Retinal pigment epithelial cell (primary cell): ENCODE results near the gene GFPT2.

Experiments
- DNase-seq: peaks from one replicate; pipeline ENCODE4 v3.0.0-alpha.2; 2010; ENCODE audit warnings: low read depth
- H3K4me3 ChIP-seq: 2 replicates; pipeline ENCODE4 v1.5.1; 2011; ENCODE audit warnings: mild to moderate bottlenecking, low read length, control low read depth, moderate library complexity
- TF ChIP-seq, protein P1 (sequence below): conservative IDR thresholded peaks from 2 replicates; pipeline ENCODE4 v1.5.1; 2011; ENCODE audit warnings: low read depth, low read length, control low read depth, inconsistent platforms

GFPT2 gene

DNA sequence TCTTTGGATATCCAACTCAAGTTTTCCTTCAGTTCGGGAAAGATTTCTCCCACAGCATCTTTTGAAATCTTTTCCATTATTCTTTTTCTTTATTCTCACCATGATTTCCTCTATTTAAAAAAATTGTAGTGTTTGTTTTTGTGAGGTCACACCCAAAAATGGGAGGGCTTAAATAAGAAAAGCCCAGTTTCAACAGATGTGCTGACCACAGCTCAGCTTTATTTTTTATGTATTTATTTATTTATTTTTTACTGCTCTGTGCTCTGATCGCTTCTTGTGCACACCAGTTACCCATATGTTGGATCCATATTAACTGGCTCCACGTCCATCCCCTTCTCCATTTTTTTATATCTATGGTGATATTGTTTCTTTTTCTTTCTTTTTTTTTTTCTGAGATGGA is 20.3 kb downstream of the GFPT2 start:
- TF ChIP-seq, protein P1, sequence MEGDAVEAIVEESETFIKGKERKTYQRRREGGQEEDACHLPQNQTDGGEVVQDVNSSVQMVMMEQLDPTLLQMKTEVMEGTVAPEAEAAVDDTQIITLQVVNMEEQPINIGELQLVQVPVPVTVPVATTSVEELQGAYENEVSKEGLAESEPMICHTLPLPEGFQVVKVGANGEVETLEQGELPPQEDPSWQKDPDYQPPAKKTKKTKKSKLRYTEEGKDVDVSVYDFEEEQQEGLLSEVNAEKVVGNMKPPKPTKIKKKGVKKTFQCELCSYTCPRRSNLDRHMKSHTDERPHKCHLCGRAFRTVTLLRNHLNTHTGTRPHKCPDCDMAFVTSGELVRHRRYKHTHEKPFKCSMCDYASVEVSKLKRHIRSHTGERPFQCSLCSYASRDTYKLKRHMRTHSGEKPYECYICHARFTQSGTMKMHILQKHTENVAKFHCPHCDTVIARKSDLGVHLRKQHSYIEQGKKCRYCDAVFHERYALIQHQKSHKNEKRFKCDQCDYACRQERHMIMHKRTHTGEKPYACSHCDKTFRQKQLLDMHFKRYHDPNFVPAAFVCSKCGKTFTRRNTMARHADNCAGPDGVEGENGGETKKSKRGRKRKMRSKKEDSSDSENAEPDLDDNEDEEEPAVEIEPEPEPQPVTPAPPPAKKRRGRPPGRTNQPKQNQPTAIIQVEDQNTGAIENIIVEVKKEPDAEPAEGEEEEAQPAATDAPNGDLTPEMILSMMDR: no peak
- H3K4me3 ChIP-seq: no peak overlapping the region
- no peak for DNase-seq

DNA sequence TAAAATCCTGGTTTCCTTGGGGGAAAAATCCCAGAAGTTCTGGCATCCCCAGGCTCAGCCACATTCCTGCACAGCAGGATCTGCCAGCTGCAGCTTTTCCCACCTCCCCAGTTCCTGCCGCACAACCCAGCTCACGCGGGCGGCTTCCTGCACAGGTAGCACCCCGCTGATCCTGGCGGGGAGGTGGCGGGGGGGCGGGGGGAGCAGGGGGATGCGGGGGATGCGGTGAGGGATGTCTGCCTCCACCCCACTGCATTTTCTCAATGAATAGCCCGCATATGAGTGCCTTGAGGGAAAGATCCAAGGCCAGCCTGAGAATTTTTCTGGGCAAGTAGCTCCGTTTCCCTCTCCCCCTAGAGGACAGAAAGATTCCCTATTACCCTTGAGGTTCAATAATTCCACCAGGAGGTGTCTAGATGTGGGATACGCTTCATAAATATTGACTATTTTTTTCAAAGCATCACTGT is 21.1 kb downstream of the GFPT2 start:
- no peak for DNase-seq
- H3K4me3 ChIP-seq: no peak overlapping the region
- TF ChIP-seq, protein P1: peak; percentile 4

DNA sequence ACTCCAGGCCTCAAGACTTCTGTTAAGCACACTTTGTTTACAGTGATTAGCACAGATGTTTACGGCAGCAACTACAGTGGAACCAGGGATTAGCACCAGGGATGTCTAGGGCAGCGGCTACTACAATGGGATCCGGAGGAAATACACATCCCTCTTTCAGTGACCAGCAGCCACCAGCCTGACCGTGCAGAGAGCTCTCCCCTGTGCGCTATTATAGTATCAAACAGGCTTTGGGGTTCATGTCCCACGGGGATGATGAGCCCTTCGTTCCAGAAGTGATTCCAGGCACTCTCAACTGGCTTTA is 21.5 kb downstream of the GFPT2 start:
- no peak for DNase-seq
- TF ChIP-seq, protein P1: no peak
- H3K4me3 ChIP-seq: no peak overlapping the region

DNA sequence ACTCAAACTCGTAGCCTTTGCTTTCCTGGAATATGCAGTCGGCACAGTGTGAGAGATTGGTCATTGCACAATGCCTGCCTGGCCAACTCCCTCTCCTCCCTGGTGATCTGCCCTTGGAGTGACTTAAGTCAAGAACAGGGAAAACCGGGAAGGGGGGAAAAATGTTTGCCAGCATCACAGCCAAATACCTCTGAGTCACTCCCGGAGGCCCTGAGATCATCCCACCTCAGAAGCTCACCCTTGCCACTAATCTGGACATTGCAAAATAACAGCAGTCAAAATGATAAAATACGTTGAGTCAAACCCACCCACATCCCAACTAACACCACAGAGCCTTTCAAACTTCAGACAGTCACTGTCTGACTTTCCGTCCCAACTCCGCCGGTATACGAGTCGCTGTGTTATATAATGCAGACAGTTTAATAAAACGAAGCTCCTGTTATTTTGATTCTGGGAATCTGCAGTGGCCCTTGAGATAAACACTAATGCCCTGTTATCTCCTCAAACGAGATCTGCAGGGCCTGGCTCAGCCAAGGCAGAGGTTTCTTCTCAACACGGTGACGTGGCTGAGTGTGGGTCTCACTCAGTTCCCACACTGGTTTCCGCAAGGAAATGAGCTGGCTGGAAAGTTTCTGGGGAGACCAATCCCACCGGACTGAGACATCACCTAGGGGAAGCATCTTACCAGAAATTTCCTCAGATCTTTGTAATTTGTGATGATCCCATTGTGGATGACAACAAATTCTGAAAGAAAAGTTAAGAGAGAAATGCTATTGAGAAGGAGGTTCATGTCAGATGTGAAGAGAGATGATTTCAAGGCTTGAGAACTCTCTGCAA is 22.1 kb downstream of the GFPT2 start:
- no peak overlapping the region for H3K4me3 ChIP-seq
- peak; percentile 60 for DNase-seq
- TF ChIP-seq, protein P1: no peak

DNA sequence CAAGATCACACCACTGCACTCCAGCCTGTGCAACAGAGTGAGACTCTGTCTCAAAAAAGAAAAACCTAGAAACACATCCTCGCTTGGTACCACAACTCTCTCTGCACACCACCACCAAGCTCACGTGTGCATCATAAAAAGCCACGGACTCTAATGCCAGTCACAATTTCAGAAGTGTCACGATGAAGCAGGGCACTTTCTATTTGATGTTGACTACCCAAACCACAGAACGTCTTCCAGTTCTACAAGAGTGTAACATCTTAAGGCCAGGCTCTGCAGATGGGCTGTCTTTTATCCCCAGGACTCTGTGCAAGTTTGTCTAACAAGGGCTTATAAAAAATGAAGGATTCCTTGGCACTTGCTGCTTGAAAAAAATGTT is 22.9 kb downstream of the GFPT2 start:
- DNase-seq: no peak
- no peak overlapping the region for H3K4me3 ChIP-seq
- TF ChIP-seq, protein P1: no peak

DNA sequence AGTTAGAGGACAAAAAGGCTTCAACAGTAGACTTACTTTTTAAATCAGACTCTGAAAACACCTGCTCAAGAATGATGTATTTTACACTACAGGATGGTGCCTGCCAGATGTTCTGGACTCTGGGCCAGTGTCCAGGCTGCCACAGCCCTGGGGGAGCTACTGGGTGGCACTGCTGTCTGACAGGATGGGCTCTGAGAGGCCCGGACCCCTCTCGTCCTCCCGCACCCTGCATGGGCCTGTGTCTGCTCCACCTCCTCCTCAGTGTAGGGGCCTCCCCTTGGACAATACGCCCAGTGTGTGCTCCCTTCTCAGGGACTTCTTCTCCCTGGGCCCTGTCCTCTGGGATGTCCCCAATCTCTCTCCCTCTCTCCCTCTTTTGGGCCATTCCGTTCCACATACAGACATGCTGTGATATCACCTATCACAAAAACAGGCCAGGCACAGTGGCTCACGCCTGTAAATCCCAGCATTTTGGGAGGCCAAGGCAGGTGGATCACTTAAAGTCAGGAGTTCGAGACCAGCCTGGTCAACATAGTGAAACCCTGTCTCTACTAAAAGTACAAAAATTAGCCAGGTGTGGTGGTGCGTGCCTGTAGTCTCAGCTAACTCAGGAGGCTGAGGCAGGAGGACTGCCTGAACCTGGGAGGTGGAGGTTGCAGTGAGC is 23.4 kb downstream of the GFPT2 start:
- no peak for DNase-seq
- TF ChIP-seq, protein P1: no peak
- H3K4me3 ChIP-seq: no peak overlapping the region

DNA sequence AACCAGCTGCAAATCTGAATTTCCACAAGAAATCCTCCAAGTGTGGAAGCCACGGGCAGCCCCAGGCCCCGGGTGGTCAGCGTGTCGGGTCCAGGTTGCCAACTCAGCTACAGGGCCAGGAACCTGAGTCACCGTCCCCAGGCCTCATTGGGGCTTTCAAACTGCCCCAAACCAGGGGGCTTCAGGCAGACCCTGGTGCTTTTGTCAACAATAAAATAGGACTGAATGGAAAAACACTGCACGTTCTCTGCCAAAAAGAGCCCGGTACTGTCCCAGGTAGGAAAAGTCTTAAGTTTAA is 24.0 kb downstream of the GFPT2 start:
- no peak for DNase-seq
- H3K4me3 ChIP-seq: no peak overlapping the region
- TF ChIP-seq, protein P1: no peak
